ENCODE results near the gene ZNF107.
"Not testable (repeated sequence)": the region's sequence is repeated elsewhere in the genome, so short reads cannot be mapped to it uniquely, and the experiment has no call there.

Gene ZNF107

DNA sequence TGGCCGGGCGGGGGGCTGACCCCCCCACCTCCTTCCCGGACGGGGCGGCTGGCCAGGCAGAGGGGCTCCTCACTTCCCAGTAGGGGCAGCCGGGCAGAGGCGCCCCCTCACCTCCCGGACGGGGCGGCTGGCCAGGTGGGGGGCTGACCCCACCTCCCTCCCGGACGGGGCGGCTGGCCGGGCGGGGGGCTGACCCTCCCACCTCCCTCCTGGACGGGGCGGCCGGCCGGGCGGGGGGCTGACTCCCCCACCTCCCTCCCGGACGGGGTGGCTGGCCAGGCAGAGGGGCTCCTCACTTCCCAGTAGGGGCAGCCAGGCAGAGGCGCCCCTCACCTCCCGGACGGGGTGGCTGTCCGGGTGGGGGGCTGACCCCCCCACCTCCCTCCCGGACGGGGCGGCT is 72.5 kb downstream of the ZNF107 start:
- not testable (repeated sequence) for DNase-seq

DNA sequence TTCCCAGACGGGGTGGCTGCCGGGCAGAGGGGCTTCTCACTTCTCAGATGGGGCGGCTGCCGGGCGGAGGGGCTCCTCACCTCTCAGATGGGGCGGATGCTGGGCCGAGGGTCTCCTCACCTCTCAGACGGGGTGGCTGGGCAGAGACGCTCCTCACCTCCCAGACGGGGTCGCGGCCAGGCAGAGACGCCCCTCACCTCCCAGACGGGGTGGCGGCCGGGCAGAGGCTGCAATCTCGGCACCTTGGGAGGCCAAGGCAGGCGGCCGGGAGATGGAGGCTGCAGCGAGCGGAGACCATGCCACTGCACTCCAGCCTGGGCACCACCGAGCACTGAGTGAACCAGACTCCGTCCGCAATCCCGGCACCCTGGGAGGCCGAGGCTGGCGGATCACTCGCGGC is 73.0 kb downstream of the ZNF107 start:
- DNase-seq: not testable (repeated sequence)

DNA sequence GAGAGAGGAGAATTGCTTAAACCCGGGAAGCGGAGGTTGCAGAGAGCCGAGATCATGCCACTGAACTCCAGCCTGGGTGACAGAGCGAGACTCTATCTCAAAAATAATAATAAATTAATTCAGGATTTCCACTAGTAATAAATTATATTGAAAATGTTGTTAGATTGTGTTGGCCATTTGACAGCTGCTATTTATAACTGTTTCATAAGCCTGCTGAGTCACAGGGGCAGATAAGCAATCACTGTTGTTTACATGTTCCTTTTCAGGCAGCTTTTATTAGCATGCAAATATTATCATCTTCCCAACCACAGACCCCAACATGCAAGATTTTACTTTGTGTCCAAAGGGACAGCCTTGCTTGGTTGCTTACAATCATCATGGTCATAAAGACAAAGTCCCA is 78.7 kb downstream of the ZNF107 start:
- DNase-seq: no peak

- no peak for DNase-seq
Measured at GRCh38 chr7:64747802-64748201, 81.9 kb downstream of the ZNF107 start.

DNA sequence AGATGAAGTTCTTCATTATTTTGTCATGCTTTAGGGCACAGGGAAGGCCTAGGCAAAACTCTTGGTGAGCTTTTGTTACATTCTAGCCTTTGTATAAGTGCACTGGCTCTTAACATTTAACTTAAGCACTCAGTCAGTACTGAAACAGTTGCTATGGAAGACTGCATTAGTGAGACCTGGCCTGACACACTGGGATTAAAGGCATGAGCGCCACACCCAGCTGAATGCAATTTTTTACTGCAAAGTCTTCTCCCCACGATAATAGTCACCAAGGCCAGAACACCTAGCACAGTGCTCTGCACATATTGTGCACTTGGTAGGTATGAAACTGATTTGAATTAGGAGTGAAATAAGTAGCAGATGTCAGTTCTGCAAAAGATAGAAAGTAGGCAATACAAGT is 87.1 kb downstream of the ZNF107 start:
- DNase-seq: no peak

GRCh38 chr7:64755865-64756264 is 89.9 kb downstream of the ZNF107 start:
- DNase-seq: no peak

DNA sequence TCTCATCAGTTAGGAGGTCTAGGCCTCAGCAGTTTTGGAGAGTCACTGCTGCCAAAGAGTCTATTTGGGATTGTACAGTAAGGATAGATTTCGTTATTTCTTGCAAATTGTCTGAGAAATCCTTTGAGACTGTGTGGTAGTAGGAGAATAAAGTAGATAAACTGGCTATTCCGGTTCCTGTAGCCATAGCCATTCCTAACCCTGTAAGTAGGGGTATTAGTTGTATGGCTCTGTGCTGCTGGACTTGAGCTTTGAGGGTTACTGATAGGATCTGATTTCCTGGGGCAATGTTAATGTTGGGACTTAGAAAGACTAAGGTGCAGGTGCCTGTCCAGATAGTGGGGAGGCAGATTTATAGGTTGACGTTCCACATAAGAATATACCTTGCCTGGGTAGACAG is 92.2 kb downstream of the ZNF107 start:
- DNase-seq: no peak
